ENCODE measurements around the gene C5orf52. TPM values are rescaled to one million over a fixed set of nuclear protein-coding genes. Genes with fewer than 3 reads are reported as not detected.

The C5orf52 gene
- total RNA-seq, 1 experiment from 2014 or later = not detected

- H3K23me2 ChIP-seq (ENCODE audit: insufficient read length, low read depth, low read length, poor library complexity, severe bottlenecking) = peaks cover 2% of the 10 kb centered on the region
- no peak overlapping the region for H3K9ac ChIP-seq (ENCODE audit: extremely low read depth, insufficient read length, low read length)
Observed at GRCh38 chr5:157650991-157651611, 20.2 kb upstream of the C5orf52 start.

More at GRCh38 chr5:157650991-157651611, 20.2 kb upstream of the C5orf52 start:
- H3K36me3 Mint-ChIP-seq (ENCODE audit: insufficient read depth in 1 of 3, low read depth in 3 of 3) = peaks cover 2 to 4% (median 3%) of the 10 kb centered on the region in 3 experiments; a peak in 3 of 7 replicates
- Histone ChIP-seq H3K4me2 (ENCODE audit: insufficient read depth, insufficient read length, low read length) (no peak overlapping the region), H3K27me3 (ENCODE audit: insufficient read depth, low read length) (no peaks in the 10 kb centered on the region), H3K4ac (ENCODE audit: low read depth, low read length) (no peak overlapping the region), H3T11ph (ENCODE audit: low read length) (no peak overlapping the region), H4K91ac (ENCODE audit: insufficient read length, low read depth, low read length) (no peak overlapping the region), H2BK12ac (ENCODE audit: insufficient read length, low read depth, low read length) (no peak overlapping the region), H3K18ac (ENCODE audit: insufficient read length, low read depth, low read length) (no peak overlapping the region), H2BK120ac (ENCODE audit: low read depth, low read length, poor library complexity, severe bottlenecking) (no peak overlapping the region), H2BK15ac (ENCODE audit: low read depth, low read length) (no peak overlapping the region), H2AK5ac (ENCODE audit: insufficient read length, low read length) (no peak overlapping the region), H3K23ac (ENCODE audit: insufficient read length, low read depth, low read length) (no peak overlapping the region), H3K79me2 (ENCODE audit: insufficient read depth, low read length) (no peaks in the 10 kb centered on the region), H4K20me1 (ENCODE audit: control insufficient read depth, insufficient read depth, insufficient read length) (no peaks in the 10 kb centered on the region), H2BK20ac (ENCODE audit: low read depth, low read length, poor library complexity, severe bottlenecking) (no peak overlapping the region), H3K9me3 (ENCODE audit: control insufficient read depth, low read depth, low read length) (peaks cover 4% of the 10 kb centered on the region), H4K8ac (replicated peaks; ENCODE audit: insufficient read length, low read depth, low read length) (no peak overlapping the region), H4K5ac (ENCODE audit: insufficient read length, low read depth, low read length) (no peak overlapping the region), H3K14ac (ENCODE audit: insufficient read depth, low read length) (no peak overlapping the region), H2AFZ (ENCODE audit: low read length) (no peak overlapping the region), H3K79me1 (ENCODE audit: insufficient read depth, low read depth, low read length, poor library complexity, severe bottlenecking) (no peaks in the 10 kb centered on the region), H2BK5ac (ENCODE audit: insufficient read length, low read length) (no peak overlapping the region), H3K56ac (ENCODE audit: insufficient read length, low read depth, low read length) (no peak overlapping the region), H3K27ac (ENCODE audit: insufficient read length, low read depth, low read length) (no peak overlapping the region), H3K4me1 (ENCODE audit: insufficient read depth, low read length) (no peaks in the 10 kb centered on the region)
- H3K27ac Mint-ChIP-seq = no peak overlapping the region
- H3K9me3 Mint-ChIP-seq = peaks cover 12 to 21% of the 10 kb centered on the region in 2 experiments
- WGBS (ENCODE audit: extremely low coverage, insufficient read length, low lambda C conversion rate) = no CpG with 5 or more reads among the region's 33 CpGs
- no peak for TF ChIP-seq CTCF (conservative IDR thresholded peaks at IDR 0.05)
- H3K4me3 Mint-ChIP-seq = no peak overlapping the region
- H3K27me3 Mint-ChIP-seq (ENCODE audit: low read depth) = peaks cover 8% of the 10 kb centered on the region
- no peak for DNase-seq
- H3K4me1 Mint-ChIP-seq = peaks cover 0 to 4% of the 10 kb centered on the region in 2 experiments; a peak in 1 of 4 replicates

Data from H9 (cell line).